Measurements from ENCODE around the gene PPP1CA.

DNA sequence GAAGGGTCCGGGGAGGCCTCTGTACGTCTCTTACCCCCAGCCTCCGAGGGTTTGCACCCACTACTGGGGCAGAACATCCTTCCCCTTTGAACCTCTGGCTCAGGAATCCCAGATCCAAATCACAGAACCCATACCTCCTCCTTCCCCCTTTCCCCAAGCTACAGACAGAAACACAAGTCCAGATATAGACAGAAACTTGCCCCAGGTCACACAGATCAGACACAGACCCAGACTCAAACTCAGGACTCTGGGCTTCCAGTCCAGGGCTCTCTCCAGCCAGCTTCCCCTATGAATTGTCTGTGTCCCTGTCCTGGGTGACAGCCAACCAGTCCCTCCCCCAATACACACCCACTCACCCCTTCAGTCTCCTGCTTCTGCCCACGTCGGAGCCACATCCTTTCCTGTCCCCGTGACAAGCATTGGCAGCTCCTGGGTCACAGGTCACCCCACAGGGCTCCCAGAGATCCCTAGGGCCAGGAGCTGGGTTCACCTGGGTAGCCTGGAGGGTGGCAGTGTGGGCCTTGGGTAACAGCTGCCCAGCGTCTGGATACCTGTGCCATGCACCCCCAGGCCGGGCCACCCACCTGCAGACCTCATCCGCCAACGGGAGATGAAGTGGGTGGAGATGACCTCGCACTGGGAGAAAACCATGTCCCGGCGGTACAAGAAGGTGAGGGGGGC, 3.0 kb upstream of the PPP1CA start:
- TF ChIP-seq, protein P1, sequence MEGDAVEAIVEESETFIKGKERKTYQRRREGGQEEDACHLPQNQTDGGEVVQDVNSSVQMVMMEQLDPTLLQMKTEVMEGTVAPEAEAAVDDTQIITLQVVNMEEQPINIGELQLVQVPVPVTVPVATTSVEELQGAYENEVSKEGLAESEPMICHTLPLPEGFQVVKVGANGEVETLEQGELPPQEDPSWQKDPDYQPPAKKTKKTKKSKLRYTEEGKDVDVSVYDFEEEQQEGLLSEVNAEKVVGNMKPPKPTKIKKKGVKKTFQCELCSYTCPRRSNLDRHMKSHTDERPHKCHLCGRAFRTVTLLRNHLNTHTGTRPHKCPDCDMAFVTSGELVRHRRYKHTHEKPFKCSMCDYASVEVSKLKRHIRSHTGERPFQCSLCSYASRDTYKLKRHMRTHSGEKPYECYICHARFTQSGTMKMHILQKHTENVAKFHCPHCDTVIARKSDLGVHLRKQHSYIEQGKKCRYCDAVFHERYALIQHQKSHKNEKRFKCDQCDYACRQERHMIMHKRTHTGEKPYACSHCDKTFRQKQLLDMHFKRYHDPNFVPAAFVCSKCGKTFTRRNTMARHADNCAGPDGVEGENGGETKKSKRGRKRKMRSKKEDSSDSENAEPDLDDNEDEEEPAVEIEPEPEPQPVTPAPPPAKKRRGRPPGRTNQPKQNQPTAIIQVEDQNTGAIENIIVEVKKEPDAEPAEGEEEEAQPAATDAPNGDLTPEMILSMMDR (IDR thresholded peaks at IDR 0.05) = no peak
- no peak for TF ChIP-seq POLR2A (IDR thresholded peaks at IDR 0.05)
